OCI-LY3 (cell line): Measurements from ENCODE around the gene EPHA1.

Source experiments
- EZH2phosphoT487 ChIP-seq: fragments of 200-600 bp; shearing (Covaris generic); IDR thresholded peaks from 2 replicates; pipeline ENCODE4 v1.6.1; 2018; ENCODE audit warnings: antibody characterized with exemption, mixed run types, low read depth
- TF ChIP-seq, protein P1 (sequence below): fragments of 200-600, 300-600 bp; sonication (generic); IDR thresholded peaks from 2 replicates; pipeline ENCODE4 v1.5.1; 2014; ENCODE audit warnings: antibody characterized with exemption, low read length, low read depth

DNA sequence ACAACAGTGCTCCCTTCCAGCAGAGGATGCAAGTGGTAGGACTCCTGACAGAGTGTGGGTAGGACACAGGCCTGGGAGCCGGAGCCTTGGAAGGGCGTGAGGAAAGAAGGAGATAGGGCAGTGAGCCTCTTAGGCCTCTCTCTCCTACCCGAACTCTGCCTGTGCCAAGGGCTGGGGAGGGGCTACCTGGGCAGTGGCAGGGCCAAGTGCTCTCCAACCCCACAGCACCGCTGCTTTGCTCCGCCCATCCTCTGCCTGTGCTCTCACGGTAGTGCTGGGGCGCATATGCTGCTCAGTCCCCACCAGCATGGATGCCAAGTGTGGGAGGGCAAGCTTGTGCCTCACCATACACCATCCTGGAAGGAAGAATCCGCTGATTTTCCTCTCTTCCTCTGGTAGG lies 53.7 kb downstream of the EPHA1 start:
- TF ChIP-seq, protein P1, sequence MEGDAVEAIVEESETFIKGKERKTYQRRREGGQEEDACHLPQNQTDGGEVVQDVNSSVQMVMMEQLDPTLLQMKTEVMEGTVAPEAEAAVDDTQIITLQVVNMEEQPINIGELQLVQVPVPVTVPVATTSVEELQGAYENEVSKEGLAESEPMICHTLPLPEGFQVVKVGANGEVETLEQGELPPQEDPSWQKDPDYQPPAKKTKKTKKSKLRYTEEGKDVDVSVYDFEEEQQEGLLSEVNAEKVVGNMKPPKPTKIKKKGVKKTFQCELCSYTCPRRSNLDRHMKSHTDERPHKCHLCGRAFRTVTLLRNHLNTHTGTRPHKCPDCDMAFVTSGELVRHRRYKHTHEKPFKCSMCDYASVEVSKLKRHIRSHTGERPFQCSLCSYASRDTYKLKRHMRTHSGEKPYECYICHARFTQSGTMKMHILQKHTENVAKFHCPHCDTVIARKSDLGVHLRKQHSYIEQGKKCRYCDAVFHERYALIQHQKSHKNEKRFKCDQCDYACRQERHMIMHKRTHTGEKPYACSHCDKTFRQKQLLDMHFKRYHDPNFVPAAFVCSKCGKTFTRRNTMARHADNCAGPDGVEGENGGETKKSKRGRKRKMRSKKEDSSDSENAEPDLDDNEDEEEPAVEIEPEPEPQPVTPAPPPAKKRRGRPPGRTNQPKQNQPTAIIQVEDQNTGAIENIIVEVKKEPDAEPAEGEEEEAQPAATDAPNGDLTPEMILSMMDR = no peak
- TF ChIP-seq EZH2phosphoT487 = no peak
